Thoracic aorta (tissue), 2 donors: ENCODE measurements around the gene OAT. TPM values are rescaled to one million over a fixed set of nuclear protein-coding genes. Genes with fewer than 3 reads are reported as not detected.
A peak's percentile ranks its signal among the peaks of the same experiment; 100 is the strongest.
"Not testable (repeated sequence)": the region's sequence is repeated elsewhere in the genome, so short reads cannot be mapped to it uniquely, and the experiment has no call there.

Source experiments
- ATAC-seq: fragments of 150-250 bp; one replicate; pipeline ENCODE4 v1.8.0; 2017; ENCODE audit warnings: low read depth; ENCODE audit not compliant: insufficient number of reproducible peaks, low FRiP score
- DNase-seq: peaks from one replicate; pipeline ENCODE4 v3.0.0-alpha.2; 2020; ENCODE audit warnings: low spot score
- H3K27ac ChIP-seq, 2 donors: fragments of 200-600 bp; sonication (generic); 1 replicate in 1 of 2; 2 replicates in 1 of 2; pipeline ENCODE4 v1.5.1; 2016; ENCODE audit warnings: mild to moderate bottlenecking in 2 of 2, moderate library complexity in 2 of 2
- H3K27me3 ChIP-seq: fragments of 200-600 bp; sonication (generic); replicated peaks from 2 replicates; pipeline ENCODE4 v1.6.0; 2016; ENCODE audit warnings: mild to moderate bottlenecking; ENCODE audit not compliant: insufficient read depth
- H3K36me3 ChIP-seq: fragments of 200-600 bp; sonication (generic); one replicate; pipeline ENCODE4 v1.5.1; 2016
- H3K4me1 ChIP-seq, 2 donors: fragments of 200-600 bp; sonication (generic); 1 replicate in 1 of 2; 2 replicates in 1 of 2; pipeline versions ENCODE4 v1.5.1 to v1.6.0; 2016; ENCODE audit warnings: low read depth in 2 of 2, mild to moderate bottlenecking in 1 of 2; ENCODE audit not compliant: control insufficient read depth in 1 of 2
- H3K4me3 ChIP-seq: fragments of 200-600 bp; sonication (generic); 2 replicates; pipeline ENCODE4 v1.5.1; 2016; ENCODE audit warnings: mild to moderate bottlenecking
- H3K9me3 ChIP-seq: fragments of 200-600 bp; sonication (generic); 2 replicates; pipeline ENCODE4 v1.5.1; 2016
- CTCF ChIP-seq: fragments of 200-600 bp; sonication (generic); IDR thresholded peaks from one replicate; pipeline ENCODE4 v1.5.1; 2019; ENCODE audit warnings: antibody characterized with exemption
- total RNA-seq, 2 donors: library from RNA; depleted of rRNA; stranded (reverse); fragments of >200 nt; gene quantifications; one replicate each; pipeline versions ENCODE4 v1.1.0 to v1.2.3, GENCODE V29; 2016

The OAT gene
- total RNA-seq, 2 donors from 2014 or later: 74.5 to 83.7 TPM

DNA sequence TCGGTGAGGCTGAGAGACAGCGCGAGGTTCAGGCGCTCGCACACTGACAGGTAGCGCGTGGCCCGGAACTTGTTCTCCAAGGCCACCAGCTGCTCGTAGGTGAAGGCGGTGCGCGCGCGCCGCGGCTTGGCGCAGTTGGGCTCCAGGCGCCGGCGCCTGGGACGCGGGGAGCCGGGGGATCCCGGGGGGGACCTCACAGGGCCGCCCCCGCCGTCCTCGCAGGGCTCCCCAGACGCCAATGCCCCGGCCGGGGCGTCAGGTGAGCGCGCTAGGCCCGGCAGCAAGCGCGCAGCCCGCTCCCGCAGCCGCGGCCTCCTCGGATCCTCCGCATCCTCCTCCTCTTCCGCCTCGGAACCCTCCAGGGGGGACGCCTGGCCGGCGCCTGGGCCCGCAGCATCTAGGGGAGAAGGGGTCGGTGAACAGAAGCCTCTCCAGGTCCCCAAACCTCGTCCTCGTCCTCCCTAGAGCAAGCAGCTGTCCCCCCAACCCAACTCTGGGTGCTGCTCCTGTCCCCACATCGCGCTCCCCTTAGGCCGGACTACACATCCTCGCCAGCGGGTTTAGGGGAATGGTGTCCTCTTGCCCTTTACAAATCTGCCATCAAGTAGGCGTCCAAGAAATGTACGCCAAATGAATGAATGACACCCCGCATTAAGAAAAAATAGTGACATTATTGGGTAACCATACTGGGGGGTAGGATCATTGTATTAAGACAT, 29.2 kb upstream of the OAT start:
- DNase-seq: no peak
- peaks cover 7% of the 10 kb centered on the region for H3K27me3 ChIP-seq

DNA sequence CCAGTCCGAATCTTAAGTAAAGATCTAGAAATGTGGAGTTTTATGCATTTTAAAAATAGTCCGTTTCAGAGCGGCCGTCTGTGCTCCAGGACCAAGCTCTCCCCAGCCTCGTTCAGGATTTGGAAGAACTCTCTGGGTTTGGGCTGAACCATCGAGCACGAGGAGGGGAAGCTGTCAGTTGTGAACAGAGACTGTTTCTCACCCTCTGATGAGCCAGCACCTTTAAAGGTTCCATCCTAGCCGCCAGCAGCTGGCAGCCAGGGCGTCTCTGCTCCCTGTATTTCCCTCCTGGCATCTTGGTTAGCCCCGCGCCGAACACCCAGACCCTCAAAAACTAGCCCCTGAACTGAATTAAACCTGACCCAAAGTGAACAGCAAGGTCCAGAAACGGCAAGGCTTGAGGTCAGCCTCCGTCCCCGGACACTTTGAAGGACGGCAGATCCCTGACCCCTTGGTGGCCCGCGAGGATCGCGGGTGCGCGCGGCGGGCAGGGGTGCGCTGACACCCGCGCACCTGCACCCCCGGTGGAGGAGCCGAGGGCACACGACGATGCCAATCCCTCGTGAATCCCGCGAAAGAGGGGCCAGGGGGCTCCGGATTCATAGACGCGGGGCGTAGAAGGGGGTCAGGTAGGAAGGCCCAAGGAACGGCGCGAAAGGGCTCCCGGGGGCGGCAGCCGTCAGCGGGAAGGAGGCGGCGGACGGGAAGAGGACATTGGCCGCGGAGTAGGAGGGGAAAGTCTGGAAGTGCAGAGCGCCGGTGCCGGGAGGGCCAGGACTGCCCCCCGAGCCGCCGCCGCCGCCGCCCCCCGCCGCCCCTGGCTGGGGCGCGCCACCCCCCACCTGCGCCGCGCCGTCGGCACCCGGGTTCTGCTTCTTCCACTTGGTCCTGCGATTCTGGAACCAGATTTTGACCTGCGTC, 28.4 kb upstream of the OAT start:
- TF ChIP-seq CTCF: no peak
- no peak for DNase-seq
- Histone ChIP-seq H3K4me3 (peak overlapping the region; percentile 55), H3K9me3 (no peaks in the 10 kb centered on the region), H3K27me3 (peaks cover 7% of the 10 kb centered on the region), H3K4me1 (peaks cover 14 to 33% of the 10 kb centered on the region in 2 donors), H3K36me3 (no peaks in the 10 kb centered on the region), H3K27ac (no peak overlapping the region)
- no peak for ATAC-seq

More for the DNA sequence above, 29.2 kb upstream of the OAT start:
- H3K4me1 ChIP-seq: peaks cover 14 to 33% of the 10 kb centered on the region in 2 donors
- no peak for TF ChIP-seq CTCF
- no peaks in the 10 kb centered on the region for H3K36me3 ChIP-seq
- no peak for ATAC-seq
- H3K27ac ChIP-seq: no peak overlapping the region
- H3K9me3 ChIP-seq: no peaks in the 10 kb centered on the region
- peak overlapping the region; percentile 55 for H3K4me3 ChIP-seq

- DNase-seq, H3K27ac ChIP-seq, H3K9me3 ChIP-seq, ATAC-seq, H3K36me3 ChIP-seq, H3K4me1 ChIP-seq, H3K4me3 ChIP-seq, H3K27me3 ChIP-seq: not testable (repeated sequence)
Observed at GRCh38 chr10:124441694-124442093, 23.0 kb upstream of the OAT start.

DNA sequence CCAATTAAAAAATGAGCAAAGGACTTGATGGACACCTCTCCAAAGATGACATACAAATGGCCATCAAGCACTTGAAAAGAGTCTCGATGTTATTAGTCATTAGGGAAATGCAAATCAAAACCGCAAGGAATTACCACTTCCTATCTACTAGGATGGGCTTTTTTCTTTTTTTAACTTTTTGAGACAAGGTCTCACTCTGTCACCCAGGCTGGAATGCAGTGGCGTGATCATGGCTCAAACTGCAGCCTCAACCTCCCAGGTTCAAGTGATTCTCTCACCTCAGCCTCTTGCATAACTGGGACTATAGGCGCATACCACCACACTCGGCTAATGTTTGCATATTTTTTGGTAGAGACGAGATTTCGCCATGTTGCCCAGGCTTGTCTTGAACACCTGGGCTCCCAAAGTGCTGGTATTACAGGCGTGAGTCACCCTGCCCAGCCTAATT, 17.5 kb upstream of the OAT start:
- no peak for ATAC-seq
- no peaks in the 10 kb centered on the region for H3K36me3 ChIP-seq
- H3K27ac ChIP-seq: no peak overlapping the region
- no peak for TF ChIP-seq CTCF
- no peak for DNase-seq
- H3K4me1 ChIP-seq: no peaks in the 10 kb centered on the region
- no peak overlapping the region for H3K4me3 ChIP-seq
- H3K27me3 ChIP-seq: no peaks in the 10 kb centered on the region
- no peaks in the 10 kb centered on the region for H3K9me3 ChIP-seq

- not testable (repeated sequence) for H3K4me1 ChIP-seq, H3K4me3 ChIP-seq, ATAC-seq, H3K27me3 ChIP-seq, H3K9me3 ChIP-seq, DNase-seq, H3K36me3 ChIP-seq, H3K27ac ChIP-seq
Observed at GRCh38 chr10:124435683-124436082, 17.0 kb upstream of the OAT start.

GRCh38 chr10:124433461-124433860, 14.7 kb upstream of the OAT start:
- Histone ChIP-seq H3K27ac (no peak overlapping the region), H3K4me1 (no peaks in the 10 kb centered on the region), H3K4me3 (no peak overlapping the region), H3K9me3 (no peaks in the 10 kb centered on the region), H3K36me3 (no peaks in the 10 kb centered on the region), H3K27me3 (no peaks in the 10 kb centered on the region)
- no peak for TF ChIP-seq CTCF
- DNase-seq (no peak), ATAC-seq (no peak)
